ENCODE data around the gene THSD4.

Gene THSD4

DNA sequence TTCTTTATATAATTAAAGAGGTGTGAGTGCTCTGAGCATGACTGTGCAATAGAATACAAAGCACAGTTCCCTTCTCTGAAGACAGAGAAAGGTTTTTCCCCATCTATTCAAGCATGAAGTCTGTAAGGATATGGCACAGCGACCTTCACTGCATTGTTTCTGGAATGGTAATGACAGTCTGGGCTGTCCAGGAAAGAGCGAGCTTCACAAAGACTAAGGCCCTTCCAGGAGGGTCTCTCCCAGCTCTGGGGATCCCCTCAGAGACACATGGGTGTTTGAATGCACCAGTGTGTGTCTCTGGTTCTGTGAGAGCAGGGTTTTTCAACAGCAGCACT is 515.2 kb downstream of the THSD4 start:
- no peak for TF ChIP-seq Cebpa-rat (IDR thresholded peaks at IDR 0.05)
- H4K20me1 ChIP-seq, result no peaks in the 10 kb centered on the region
- H3K27me3 ChIP-seq, result no peaks in the 10 kb centered on the region
- H3K27ac ChIP-seq, result no peak overlapping the region
- H3K9me3 ChIP-seq (replicated peaks in 1 of 11), result no peaks in the 10 kb centered on the region
- no peak overlapping the region for H3K9ac ChIP-seq
- H3K4me3 ChIP-seq, result no peak overlapping the region
- no peak overlapping the region for H3K4me2 ChIP-seq
- H3K36me3 ChIP-seq, result no peaks in the 10 kb centered on the region
- H3K4me1 ChIP-seq, result no peaks in the 10 kb centered on the region

- H3K27ac ChIP-seq, result no peak overlapping the region
- H3K9ac ChIP-seq, result no peak overlapping the region
- no peak overlapping the region for H3K4me3 ChIP-seq
- H3K27me3 ChIP-seq, result no peaks in the 10 kb centered on the region
- TF ChIP-seq Cebpa-rat (IDR thresholded peaks at IDR 0.05), result no peak
- no peaks in the 10 kb centered on the region for H4K20me1 ChIP-seq
- H3K36me3 ChIP-seq, result no peaks in the 10 kb centered on the region
- no peak overlapping the region for H3K4me2 ChIP-seq
- H3K9me3 ChIP-seq (replicated peaks in 1 of 11), result no peaks in the 10 kb centered on the region
- H3K4me1 ChIP-seq, result no peaks in the 10 kb centered on the region
Observed at GRCh38 chr15:71632576-71633195, 517.4 kb downstream of the THSD4 start.

- no peak for TF ChIP-seq Cebpa-rat (IDR thresholded peaks at IDR 0.05)
- no peak overlapping the region for H3K4me2 ChIP-seq
- no peak overlapping the region for H3K27ac ChIP-seq
- H3K9me3 ChIP-seq (replicated peaks in 1 of 11), result no peaks in the 10 kb centered on the region
- H3K27me3 ChIP-seq, result no peaks in the 10 kb centered on the region
- no peak overlapping the region for H3K9ac ChIP-seq
- no peaks in the 10 kb centered on the region for H3K36me3 ChIP-seq
- H4K20me1 ChIP-seq, result no peaks in the 10 kb centered on the region
- no peak overlapping the region for H3K4me3 ChIP-seq
- H3K4me1 ChIP-seq, result no peaks in the 10 kb centered on the region
Observed at GRCh38 chr15:71634820-71635560, 519.7 kb downstream of the THSD4 start.

- Histone ChIP-seq H3K4me2 (no peak overlapping the region), H3K27ac (no peak overlapping the region), H3K9ac (no peak overlapping the region), H3K4me1 (no peaks in the 10 kb centered on the region), H3K27me3 (no peaks in the 10 kb centered on the region), H4K20me1 (no peaks in the 10 kb centered on the region), H3K4me3 (no peak overlapping the region), H3K9me3 (replicated peaks in 1 of 11) (no peaks in the 10 kb centered on the region), H3K36me3 (no peaks in the 10 kb centered on the region)
- no peak for TF ChIP-seq Cebpa-rat (IDR thresholded peaks at IDR 0.05)
Observed at GRCh38 chr15:71635735-71636134, 520.5 kb downstream of the THSD4 start.

- no peak overlapping the region for H3K4me3 ChIP-seq
Observed at GRCh38 chr15:71638876-71639275, 523.6 kb downstream of the THSD4 start.

DNA sequence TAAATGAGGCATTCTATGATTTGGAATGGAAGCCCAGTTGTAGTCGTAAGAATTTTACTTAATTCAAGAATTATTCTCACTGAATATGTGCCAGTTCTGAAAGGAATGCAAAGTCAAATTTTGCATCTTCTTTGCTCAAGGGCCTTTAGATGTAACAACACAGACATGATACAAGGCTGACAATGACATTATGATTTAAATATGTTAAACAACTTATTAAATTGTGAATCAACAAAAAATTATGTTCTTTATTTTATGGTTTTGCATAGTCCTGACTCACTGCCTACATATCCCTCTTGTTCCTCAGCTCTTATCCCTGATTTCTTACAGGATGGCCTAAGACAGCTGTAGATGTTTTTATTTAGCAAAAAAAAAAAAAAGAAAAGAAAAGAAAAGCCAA is 524.2 kb downstream of the THSD4 start:
- H3K9me3 ChIP-seq (replicated peaks in 1 of 11), result peaks cover 0 to 2% (median 0%) of the 10 kb centered on the region in 11 experiments; a peak in 5 of 22 replicates
- H4K20me1 ChIP-seq, result no peaks in the 10 kb centered on the region
- H3K4me2 ChIP-seq, result no peak overlapping the region
- no peak overlapping the region for H3K27ac ChIP-seq
- no peaks in the 10 kb centered on the region for H3K36me3 ChIP-seq
- H3K4me3 ChIP-seq, result no peak overlapping the region
- no peaks in the 10 kb centered on the region for H3K4me1 ChIP-seq
- H3K27me3 ChIP-seq, result no peaks in the 10 kb centered on the region
- no peak for TF ChIP-seq Cebpa-rat (IDR thresholded peaks at IDR 0.05)
- no peak overlapping the region for H3K9ac ChIP-seq

More at GRCh38 chr15:71638876-71639275, 523.6 kb downstream of the THSD4 start:
- no peaks in the 10 kb centered on the region; a peak in 1 of 22 replicates for H3K9me3 ChIP-seq (replicated peaks in 1 of 11)
- H4K20me1 ChIP-seq, result no peaks in the 10 kb centered on the region
- no peak overlapping the region for H3K4me2 ChIP-seq
- no peak for TF ChIP-seq Cebpa-rat (IDR thresholded peaks at IDR 0.05)
- H3K9ac ChIP-seq, result no peak overlapping the region
- no peaks in the 10 kb centered on the region for H3K27me3 ChIP-seq
- H3K4me1 ChIP-seq, result no peaks in the 10 kb centered on the region
- no peaks in the 10 kb centered on the region for H3K36me3 ChIP-seq
- no peak overlapping the region for H3K27ac ChIP-seq

GRCh38 chr15:71643918-71644317 is 528.6 kb downstream of the THSD4 start:
- Histone ChIP-seq H3K4me3 (no peak overlapping the region), H3K9ac (no peak overlapping the region), H3K36me3 (no peaks in the 10 kb centered on the region), H3K9me3 (replicated peaks in 1 of 11) (peaks cover 0 to 15% (median 10%) of the 10 kb centered on the region in 11 experiments; a peak in 17 of 22 replicates), H3K27me3 (no peaks in the 10 kb centered on the region), H4K20me1 (no peaks in the 10 kb centered on the region), H3K27ac (no peak overlapping the region), H3K4me1 (no peaks in the 10 kb centered on the region), H3K4me2 (no peak overlapping the region)
- TF ChIP-seq Cebpa-rat (IDR thresholded peaks at IDR 0.05), result no peak

DNA sequence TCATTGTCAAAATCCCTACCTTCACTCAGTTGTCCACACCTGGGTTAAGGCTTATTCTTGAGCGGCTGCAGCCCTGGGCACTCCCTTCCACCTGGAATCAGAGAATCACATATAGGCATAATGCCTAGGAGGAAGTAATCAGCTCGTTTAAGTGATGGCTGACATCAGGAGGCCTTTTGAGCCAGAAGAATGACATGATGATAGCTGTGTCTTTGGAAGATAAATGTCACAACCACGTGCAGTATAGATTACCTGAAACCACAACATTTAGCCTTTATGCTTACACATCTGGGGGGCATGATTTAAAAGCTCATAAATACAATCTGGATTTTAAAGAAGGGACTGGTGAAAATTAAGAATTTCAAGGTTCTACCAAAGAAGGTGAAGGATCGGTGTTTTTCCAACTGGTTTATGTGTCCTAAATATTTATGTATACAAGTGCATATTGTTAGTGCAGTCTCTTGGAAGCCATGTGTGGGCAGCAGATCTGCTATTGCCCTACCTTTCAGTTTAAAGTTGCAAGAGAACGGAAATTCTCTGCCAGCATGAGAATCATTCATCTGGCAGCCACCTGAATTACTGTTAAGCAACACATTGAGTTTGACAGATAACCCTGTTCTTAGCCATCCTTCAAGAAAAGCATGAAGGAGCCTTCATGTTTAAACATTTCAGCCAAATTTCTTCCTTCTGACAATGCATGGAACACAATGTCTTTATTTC is 531.7 kb downstream of the THSD4 start:
- H3K4me2 ChIP-seq, result no peak overlapping the region
- no peaks in the 10 kb centered on the region for H3K27me3 ChIP-seq
- no peak for TF ChIP-seq Cebpa-rat (IDR thresholded peaks at IDR 0.05)
- no peak overlapping the region for H3K27ac ChIP-seq
- no peaks in the 10 kb centered on the region for H3K4me1 ChIP-seq
- peaks cover 0 to 15% (median 10%) of the 10 kb centered on the region in 11 experiments; a peak in 17 of 22 replicates for H3K9me3 ChIP-seq (replicated peaks in 1 of 11)
- no peak overlapping the region for H3K9ac ChIP-seq
- no peak overlapping the region for H3K4me3 ChIP-seq
- no peaks in the 10 kb centered on the region for H4K20me1 ChIP-seq
- H3K36me3 ChIP-seq, result no peaks in the 10 kb centered on the region

DNA sequence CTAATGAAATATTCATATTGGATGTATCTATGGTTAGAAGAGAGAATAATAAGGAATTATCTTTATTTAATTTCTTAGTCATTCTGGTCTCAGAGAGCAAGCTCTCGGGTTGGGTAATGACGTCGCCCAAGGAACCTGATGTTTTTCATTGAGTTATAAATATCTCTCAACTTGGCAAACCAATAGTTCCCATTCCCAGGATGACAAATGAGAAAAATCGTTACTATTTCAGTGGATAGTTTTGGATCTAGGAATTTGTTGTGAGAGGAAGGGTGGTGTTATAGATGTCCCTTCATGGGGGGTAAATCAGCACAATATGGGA is 532.2 kb downstream of the THSD4 start:
- Histone ChIP-seq H3K4me1 (no peaks in the 10 kb centered on the region), H3K27me3 (no peaks in the 10 kb centered on the region), H3K4me3 (no peak overlapping the region), H3K36me3 (no peaks in the 10 kb centered on the region), H3K9ac (no peak overlapping the region), H3K4me2 (no peak overlapping the region), H4K20me1 (no peaks in the 10 kb centered on the region), H3K9me3 (replicated peaks in 1 of 11) (peaks cover 0 to 15% (median 10%) of the 10 kb centered on the region in 11 experiments; a peak in 17 of 22 replicates), H3K27ac (no peak overlapping the region)
- no peak for TF ChIP-seq Cebpa-rat (IDR thresholded peaks at IDR 0.05)
